Measurements from ENCODE around the gene WWOX.

Gene WWOX

DNA sequence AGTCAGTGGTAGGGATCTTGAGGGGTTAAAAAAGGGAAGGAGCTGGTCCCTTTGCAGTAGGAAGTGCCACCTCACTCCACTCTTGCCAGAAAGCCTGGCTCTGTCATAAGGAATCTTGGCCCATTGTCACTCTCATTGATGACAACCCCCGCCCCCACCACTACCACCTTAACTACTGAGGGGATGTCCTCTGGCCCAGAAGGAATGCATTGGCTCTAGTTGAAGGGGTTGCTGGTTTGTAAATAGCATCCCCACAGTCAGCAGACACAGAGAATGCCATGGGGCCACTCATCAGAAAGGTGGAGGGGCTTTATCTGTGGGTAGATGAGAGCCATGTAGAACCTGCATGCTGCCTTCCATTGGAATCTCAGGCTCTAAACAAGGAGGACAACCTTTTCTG is 316.2 kb downstream of the WWOX start:
- TF ChIP-seq, protein P1, sequence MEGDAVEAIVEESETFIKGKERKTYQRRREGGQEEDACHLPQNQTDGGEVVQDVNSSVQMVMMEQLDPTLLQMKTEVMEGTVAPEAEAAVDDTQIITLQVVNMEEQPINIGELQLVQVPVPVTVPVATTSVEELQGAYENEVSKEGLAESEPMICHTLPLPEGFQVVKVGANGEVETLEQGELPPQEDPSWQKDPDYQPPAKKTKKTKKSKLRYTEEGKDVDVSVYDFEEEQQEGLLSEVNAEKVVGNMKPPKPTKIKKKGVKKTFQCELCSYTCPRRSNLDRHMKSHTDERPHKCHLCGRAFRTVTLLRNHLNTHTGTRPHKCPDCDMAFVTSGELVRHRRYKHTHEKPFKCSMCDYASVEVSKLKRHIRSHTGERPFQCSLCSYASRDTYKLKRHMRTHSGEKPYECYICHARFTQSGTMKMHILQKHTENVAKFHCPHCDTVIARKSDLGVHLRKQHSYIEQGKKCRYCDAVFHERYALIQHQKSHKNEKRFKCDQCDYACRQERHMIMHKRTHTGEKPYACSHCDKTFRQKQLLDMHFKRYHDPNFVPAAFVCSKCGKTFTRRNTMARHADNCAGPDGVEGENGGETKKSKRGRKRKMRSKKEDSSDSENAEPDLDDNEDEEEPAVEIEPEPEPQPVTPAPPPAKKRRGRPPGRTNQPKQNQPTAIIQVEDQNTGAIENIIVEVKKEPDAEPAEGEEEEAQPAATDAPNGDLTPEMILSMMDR (IDR thresholded peaks at IDR 0.05), result no peak
- Histone ChIP-seq H3K9me3 (peaks cover 12% of the 10 kb centered on the region), H3K4me1 (ENCODE audit: control insufficient read depth in 1 of 2, insufficient read depth in 1 of 2, low read depth in 1 of 2, low read length in 1 of 2) (no peaks in the 10 kb centered on the region), H3K27me3 (no peaks in the 10 kb centered on the region), H3K27ac (no peak overlapping the region), H3K4me3 (ENCODE audit: low read depth in 1 of 2, low read length in 1 of 2) (no peak overlapping the region), H3K36me3 (no peaks in the 10 kb centered on the region)

GRCh38 chr16:78416400-78416799 is 316.9 kb downstream of the WWOX start:
- Histone ChIP-seq H3K27ac (no peak overlapping the region), H3K4me3 (ENCODE audit: low read depth in 1 of 2, low read length in 1 of 2) (no peak overlapping the region), H3K9me3 (peaks cover 12% of the 10 kb centered on the region), H3K4me1 (ENCODE audit: control insufficient read depth in 1 of 2, insufficient read depth in 1 of 2, low read depth in 1 of 2, low read length in 1 of 2) (no peaks in the 10 kb centered on the region), H3K36me3 (no peaks in the 10 kb centered on the region), H3K27me3 (no peaks in the 10 kb centered on the region)
- TF ChIP-seq, protein P1 (IDR thresholded peaks at IDR 0.05), result no peak

DNA sequence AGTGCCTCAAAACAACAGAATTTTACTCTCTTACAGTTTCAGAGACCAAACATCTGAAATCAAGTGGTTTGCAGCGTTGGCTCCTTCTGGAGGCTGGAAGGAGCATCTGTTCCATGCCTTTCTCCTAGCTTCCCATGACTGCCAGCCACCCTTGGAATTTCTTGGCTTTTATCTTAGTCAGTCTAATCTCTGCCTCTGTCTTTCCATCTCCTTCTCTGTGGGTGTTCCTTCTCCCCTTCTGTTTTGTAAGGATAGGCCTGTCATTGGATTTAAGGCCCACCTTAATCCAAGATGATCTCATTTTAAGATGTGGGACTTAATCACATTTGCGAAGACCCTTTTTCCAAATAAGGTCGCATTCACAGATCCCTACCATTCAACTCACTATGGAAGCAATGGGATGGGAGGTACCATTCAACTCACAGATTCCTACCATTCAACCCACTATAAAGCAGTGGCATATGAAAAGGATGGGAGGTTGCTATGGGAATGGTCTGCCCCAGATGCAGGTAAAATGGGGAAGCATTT is 321.8 kb downstream of the WWOX start:
- no peaks in the 10 kb centered on the region for H3K4me1 ChIP-seq (ENCODE audit: control insufficient read depth in 1 of 2, insufficient read depth in 1 of 2, low read depth in 1 of 2, low read length in 1 of 2)
- H3K9me3 ChIP-seq, result no peaks in the 10 kb centered on the region
- H3K36me3 ChIP-seq, result no peaks in the 10 kb centered on the region
- H3K27me3 ChIP-seq, result no peaks in the 10 kb centered on the region
- TF ChIP-seq, protein P1 (IDR thresholded peaks at IDR 0.05), result no peak
- no peak overlapping the region for H3K27ac ChIP-seq
- H3K4me3 ChIP-seq (ENCODE audit: low read depth in 1 of 2, low read length in 1 of 2), result no peak overlapping the region

DNA sequence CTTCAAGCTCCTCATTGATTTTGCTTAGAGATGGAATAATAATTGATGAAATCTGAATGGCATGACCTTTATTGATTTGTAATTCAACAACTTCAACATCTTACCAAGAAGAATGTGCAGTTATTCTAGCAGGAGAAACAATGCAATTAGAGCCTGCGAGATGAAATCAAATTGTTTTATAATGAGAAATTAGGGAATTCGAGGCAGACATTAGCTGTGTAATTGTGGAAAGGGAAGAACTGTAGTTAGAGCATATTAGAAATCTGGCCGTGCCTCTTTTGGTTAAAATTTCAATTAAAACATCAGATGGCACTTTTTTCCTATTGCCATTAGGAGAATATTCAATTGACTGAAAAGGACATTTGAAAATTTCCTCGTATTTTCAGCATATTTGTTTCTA is 325.8 kb downstream of the WWOX start:
- TF ChIP-seq, protein P1 (IDR thresholded peaks at IDR 0.05), result no peak
- no peaks in the 10 kb centered on the region for H3K36me3 ChIP-seq
- H3K27me3 ChIP-seq, result no peaks in the 10 kb centered on the region
- no peaks in the 10 kb centered on the region for H3K4me1 ChIP-seq (ENCODE audit: control insufficient read depth in 1 of 2, insufficient read depth in 1 of 2, low read depth in 1 of 2, low read length in 1 of 2)
- H3K9me3 ChIP-seq, result no peaks in the 10 kb centered on the region
- H3K4me3 ChIP-seq (ENCODE audit: low read depth in 1 of 2, low read length in 1 of 2), result no peak overlapping the region
- H3K27ac ChIP-seq, result no peak overlapping the region

GRCh38 chr16:78425891-78426510 is 326.5 kb downstream of the WWOX start:
- no peak overlapping the region for H3K4me3 ChIP-seq (ENCODE audit: low read depth in 1 of 2, low read length in 1 of 2)
- TF ChIP-seq, protein P1 (IDR thresholded peaks at IDR 0.05), result no peak
- H3K36me3 ChIP-seq, result no peaks in the 10 kb centered on the region
- H3K27ac ChIP-seq, result no peak overlapping the region
- H3K4me1 ChIP-seq (ENCODE audit: control insufficient read depth in 1 of 2, insufficient read depth in 1 of 2, low read depth in 1 of 2, low read length in 1 of 2), result no peaks in the 10 kb centered on the region
- H3K27me3 ChIP-seq, result no peaks in the 10 kb centered on the region
- H3K9me3 ChIP-seq, result no peaks in the 10 kb centered on the region
